ENCODE results near the gene NCBP3.

Gene NCBP3

GRCh38 chr17:3845621-3846436 lies at the start of gene NCBP3:
NCBP3 (minus strand) TSS chr17:3846246; CDS start chr17:3846223, 23 bp downstream.
- H3K4me3 Mint-ChIP-seq: peak within 1 kb of the TSS; percentile 95
- H3K36me3 Mint-ChIP-seq: peaks cover 5% of the 10 kb centered on the region
- peaks cover 29% of the 10 kb centered on the region for H3K4me1 Mint-ChIP-seq
- peak within 1 kb of the TSS; percentile 91 for H3K27ac Mint-ChIP-seq
- no peaks in the 10 kb centered on the region for H3K9me3 Mint-ChIP-seq
- no peaks in the 10 kb centered on the region for H3K27me3 Mint-ChIP-seq

DNA sequence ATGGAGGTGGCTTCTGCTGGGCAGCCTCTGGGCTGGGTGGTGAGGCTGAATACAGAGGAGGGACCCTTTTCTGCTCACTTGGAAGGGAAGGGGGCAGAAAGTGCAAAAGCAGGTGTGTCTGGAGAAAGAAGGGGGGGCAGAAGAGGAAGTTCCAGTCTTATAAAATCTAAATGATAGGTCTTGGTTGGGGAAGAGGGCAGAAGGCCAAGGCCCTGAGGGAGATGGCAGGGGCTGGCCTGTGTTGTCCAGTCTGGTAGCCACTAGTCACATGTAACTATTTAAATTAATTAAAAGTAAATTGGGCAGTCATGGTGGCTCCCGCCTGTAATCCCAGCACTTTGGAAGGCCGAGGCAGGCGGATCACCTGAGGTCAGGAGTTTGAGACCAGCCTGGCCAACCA lies 49.3 kb upstream of the NCBP3 start:
- Mint-ChIP-seq H3K27me3 (no peaks in the 10 kb centered on the region), H3K4me3 (no peak overlapping the region), H3K9me3 (no peaks in the 10 kb centered on the region), H3K27ac (no peak overlapping the region), H3K36me3 (no peaks in the 10 kb centered on the region), H3K4me1 (peaks cover 23% of the 10 kb centered on the region)

DNA sequence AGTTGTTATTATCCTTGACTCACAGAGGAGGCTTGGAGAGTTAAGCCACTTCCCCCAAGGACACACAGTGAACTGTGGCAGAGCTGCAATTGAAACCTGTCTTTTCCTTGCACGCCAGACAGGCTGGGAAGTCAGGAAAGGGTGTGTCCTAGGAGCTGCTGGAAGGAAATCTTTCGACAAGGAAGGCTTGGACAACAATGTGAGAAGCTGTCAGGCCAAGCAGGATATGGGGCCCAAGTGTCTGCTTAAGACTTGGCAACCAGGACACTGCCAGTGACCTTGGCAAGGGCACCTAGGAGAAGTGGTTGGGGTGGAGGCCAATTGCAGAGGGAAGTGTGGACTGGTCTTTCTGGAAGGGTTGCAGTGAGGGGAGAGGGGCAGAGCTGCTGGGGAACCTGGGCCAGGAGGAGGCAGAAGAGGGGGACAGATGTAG lies 48.9 kb upstream of the NCBP3 start:
- H3K36me3 Mint-ChIP-seq: no peaks in the 10 kb centered on the region
- H3K27ac Mint-ChIP-seq: no peak overlapping the region
- H3K27me3 Mint-ChIP-seq: no peaks in the 10 kb centered on the region
- H3K4me3 Mint-ChIP-seq: no peak overlapping the region
- peaks cover 25% of the 10 kb centered on the region for H3K4me1 Mint-ChIP-seq
- H3K9me3 Mint-ChIP-seq: no peaks in the 10 kb centered on the region

DNA sequence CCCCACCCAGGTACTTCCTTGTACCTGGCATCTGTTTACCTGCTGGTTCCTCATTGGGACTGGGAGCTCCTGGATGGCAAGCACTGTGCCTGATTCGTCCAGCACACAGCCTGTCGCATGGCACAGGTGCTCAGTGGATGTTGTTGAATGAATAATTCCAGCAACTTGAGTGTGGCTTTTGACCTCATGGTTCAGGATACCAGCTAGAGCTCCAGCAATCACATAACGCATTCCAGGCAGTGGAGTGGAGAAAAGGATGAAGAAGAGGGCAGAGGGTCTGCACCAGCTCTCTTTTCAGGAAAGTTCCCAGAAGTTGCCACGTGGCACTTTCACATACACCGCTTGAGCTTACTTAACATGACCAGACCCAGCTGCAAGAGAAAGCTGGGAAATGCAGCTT lies 48.1 kb upstream of the NCBP3 start:
- Mint-ChIP-seq H3K4me1 (peaks cover 25% of the 10 kb centered on the region), H3K27me3 (no peaks in the 10 kb centered on the region), H3K36me3 (no peaks in the 10 kb centered on the region), H3K4me3 (peak overlapping the region; percentile 85), H3K9me3 (no peaks in the 10 kb centered on the region), H3K27ac (no peak overlapping the region)

DNA sequence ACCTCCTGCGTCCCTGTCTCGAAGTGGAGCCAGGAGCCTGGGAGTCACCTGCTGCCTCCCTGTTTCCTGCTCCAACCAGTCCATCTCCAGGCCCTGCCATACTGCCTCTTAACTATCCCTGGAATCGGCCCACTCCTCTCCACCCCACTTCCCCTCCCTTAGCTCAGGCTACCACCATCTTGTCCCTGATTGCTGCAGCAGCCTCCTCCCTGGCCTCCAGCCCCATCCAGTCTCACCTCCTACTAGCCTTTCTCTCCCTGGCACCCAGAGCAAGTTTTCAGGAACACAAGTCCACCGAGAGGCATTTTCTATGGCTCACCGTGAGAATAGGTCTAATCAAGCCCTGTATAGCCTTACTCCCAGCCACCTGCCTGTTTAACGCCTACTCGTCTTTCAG lies 47.7 kb upstream of the NCBP3 start:
- Mint-ChIP-seq H3K27ac (peak overlapping the region; percentile 85), H3K4me1 (peaks cover 25% of the 10 kb centered on the region), H3K4me3 (peak overlapping the region; percentile 85), H3K27me3 (no peaks in the 10 kb centered on the region), H3K36me3 (no peaks in the 10 kb centered on the region), H3K9me3 (no peaks in the 10 kb centered on the region)

DNA sequence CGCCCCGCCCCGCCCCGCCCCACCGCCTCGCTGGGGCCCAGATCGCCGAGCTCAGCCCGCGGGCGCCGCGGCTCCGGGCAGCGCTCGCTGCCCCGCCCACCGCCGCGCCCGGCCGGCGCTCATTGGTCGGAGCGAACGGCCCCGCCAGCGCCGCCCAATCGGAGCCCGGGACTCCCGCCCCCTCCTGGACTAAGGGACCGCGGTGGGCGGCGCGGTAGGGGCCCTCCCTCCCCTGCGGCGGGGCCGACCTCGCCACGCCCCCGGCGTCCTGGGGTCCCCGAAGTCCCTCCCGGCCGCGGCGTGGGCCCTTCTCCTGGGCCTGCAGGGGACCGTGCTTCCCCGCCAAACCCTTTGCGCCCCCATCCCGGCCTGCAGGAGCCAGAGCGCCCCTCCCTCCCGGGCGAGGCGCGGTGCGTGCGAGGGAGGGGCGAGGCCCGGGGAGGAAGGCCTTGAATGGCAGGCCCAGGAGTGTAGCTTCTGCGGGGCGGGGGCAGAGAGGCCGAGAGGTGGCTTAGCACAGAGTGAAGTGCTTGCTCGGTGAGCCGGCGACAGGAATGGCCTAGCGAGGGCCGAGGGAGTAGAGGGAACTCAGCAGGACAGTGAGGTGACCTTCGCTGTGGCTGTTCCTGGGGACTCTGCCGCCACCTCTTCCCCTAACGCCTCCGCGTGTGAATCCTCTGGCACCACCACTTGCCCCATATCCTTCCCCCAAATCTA lies 47.1 kb upstream of the NCBP3 start, which contains the start of gene CAMKK1:
TSS of gene CAMKK1 (minus strand) at position 51 of the 717 bp plus-strand sequence. CDS start 7,366 bp downstream, outside the sequence.
- Mint-ChIP-seq H3K36me3 (no peaks in the 10 kb centered on the region), H3K9me3 (no peaks in the 10 kb centered on the region), H3K4me3 (peak within 1 kb of the TSS; percentile 85), H3K27me3 (no peaks in the 10 kb centered on the region), H3K27ac (peak within 1 kb of the TSS; percentile 85), H3K4me1 (peaks cover 28% of the 10 kb centered on the region)

- no peaks in the 10 kb centered on the region for H3K36me3 Mint-ChIP-seq
- peak overlapping the region; percentile 73 for H3K4me3 Mint-ChIP-seq
- H3K27me3 Mint-ChIP-seq: no peaks in the 10 kb centered on the region
- peak overlapping the region; percentile 23 for H3K27ac Mint-ChIP-seq
- peaks cover 36% of the 10 kb centered on the region for H3K4me1 Mint-ChIP-seq
- no peaks in the 10 kb centered on the region for H3K9me3 Mint-ChIP-seq
Measured at GRCh38 chr17:3892095-3892998, 46.3 kb upstream of the NCBP3 start.

DNA sequence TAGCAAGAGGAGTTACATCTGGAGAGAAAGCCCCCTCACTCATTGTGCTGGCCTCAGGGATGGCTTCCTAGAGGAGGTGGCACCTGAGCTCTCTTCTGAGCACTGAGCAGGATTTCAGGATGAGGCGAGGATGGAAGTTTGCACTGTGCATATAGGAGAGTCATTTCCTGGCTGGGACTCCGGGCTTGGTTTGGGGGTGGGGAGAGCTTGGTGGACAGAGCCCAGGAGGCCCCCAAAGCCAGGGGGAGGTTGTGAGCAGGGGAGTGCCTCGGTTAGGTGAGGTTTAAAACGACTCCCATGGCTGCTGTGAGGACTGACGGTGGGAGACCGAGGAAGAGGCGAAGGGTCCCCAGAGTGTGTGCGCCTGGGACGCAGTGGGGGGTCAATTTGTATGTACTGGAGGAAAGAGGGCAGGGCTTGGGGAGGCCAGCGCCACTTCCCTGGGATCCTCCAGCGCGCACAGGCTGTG lies 45.6 kb upstream of the NCBP3 start:
- Mint-ChIP-seq H3K4me1 (peaks cover 43% of the 10 kb centered on the region), H3K27me3 (no peaks in the 10 kb centered on the region), H3K36me3 (no peaks in the 10 kb centered on the region), H3K9me3 (no peaks in the 10 kb centered on the region), H3K4me3 (peak overlapping the region; percentile 73), H3K27ac (peak overlapping the region; percentile 39)

- Mint-ChIP-seq H3K4me3 (peak overlapping the region; percentile 73), H3K27ac (no peak overlapping the region)
Measured at GRCh38 chr17:3890878-3891219, 44.8 kb upstream of the NCBP3 start.

GRCh38 chr17:3890082-3890877 lies 44.2 kb upstream of the NCBP3 start:
- Mint-ChIP-seq H3K27me3 (no peaks in the 10 kb centered on the region), H3K4me3 (peak overlapping the region; percentile 73), H3K36me3 (no peaks in the 10 kb centered on the region), H3K27ac (no peak overlapping the region), H3K4me1 (peaks cover 49% of the 10 kb centered on the region), H3K9me3 (no peaks in the 10 kb centered on the region)

More at GRCh38 chr17:3890878-3891219, 44.8 kb upstream of the NCBP3 start:
- Mint-ChIP-seq H3K36me3 (no peaks in the 10 kb centered on the region), H3K4me1 (peaks cover 49% of the 10 kb centered on the region), H3K9me3 (no peaks in the 10 kb centered on the region), H3K27me3 (no peaks in the 10 kb centered on the region)

- H3K27ac Mint-ChIP-seq: no peak overlapping the region
- H3K27me3 Mint-ChIP-seq: no peaks in the 10 kb centered on the region
- peaks cover 49% of the 10 kb centered on the region for H3K4me1 Mint-ChIP-seq
- no peaks in the 10 kb centered on the region for H3K9me3 Mint-ChIP-seq
- no peaks in the 10 kb centered on the region for H3K36me3 Mint-ChIP-seq
- no peak overlapping the region for H3K4me3 Mint-ChIP-seq
Measured at GRCh38 chr17:3889325-3890012, 43.4 kb upstream of the NCBP3 start.

DNA sequence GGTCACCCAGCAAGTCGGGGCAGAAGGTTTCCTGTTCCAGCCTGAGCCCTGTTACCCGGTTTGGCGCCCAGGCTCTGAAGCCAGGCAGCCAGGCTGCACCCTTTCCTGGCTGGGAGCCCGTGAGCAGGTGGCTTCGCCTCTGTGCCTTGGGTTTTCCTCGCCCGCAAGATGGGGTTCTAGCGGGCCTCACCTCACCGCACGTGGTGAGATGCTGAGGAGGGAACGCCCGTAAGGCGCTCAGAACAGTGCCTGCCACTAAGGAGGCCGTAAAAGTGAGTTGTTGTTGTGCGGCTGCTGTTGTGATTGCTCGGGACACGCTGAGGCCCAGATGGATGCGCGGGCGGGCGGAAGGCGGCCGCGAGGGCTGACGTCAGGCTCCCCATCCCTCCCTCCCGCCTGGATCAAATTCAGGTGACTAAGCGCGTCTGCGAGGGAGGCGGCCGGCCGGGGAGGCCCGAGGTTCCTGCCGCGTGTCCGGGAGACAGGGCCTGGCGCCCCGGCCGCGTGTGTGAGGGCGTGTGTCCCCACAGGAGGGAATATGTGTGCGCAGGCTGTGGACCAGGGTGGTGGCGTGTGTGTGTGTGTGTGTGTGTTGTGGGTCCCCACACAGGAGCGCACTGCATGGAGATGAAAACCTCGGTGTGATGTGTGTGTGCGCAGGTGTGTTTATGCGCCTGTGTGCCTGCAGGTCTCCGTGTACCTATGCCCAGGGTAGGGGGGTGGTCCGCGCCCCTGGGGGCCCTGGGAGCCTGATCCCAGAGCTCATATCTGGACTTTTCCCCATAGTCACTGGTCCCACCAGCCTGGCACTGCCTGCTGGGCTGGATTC lies 42.5 kb upstream of the NCBP3 start:
- Mint-ChIP-seq H3K4me3 (no peak overlapping the region), H3K36me3 (no peaks in the 10 kb centered on the region), H3K27ac (no peak overlapping the region), H3K4me1 (peaks cover 43% of the 10 kb centered on the region), H3K9me3 (no peaks in the 10 kb centered on the region), H3K27me3 (no peaks in the 10 kb centered on the region)

GRCh38 chr17:3887804-3888203 lies 41.8 kb upstream of the NCBP3 start:
- Mint-ChIP-seq H3K4me1 (peaks cover 40% of the 10 kb centered on the region), H3K27me3 (no peaks in the 10 kb centered on the region), H3K27ac (no peak overlapping the region), H3K36me3 (no peaks in the 10 kb centered on the region), H3K4me3 (peak overlapping the region; percentile 20), H3K9me3 (no peaks in the 10 kb centered on the region)

All from activated naive CD4-positive, alpha-beta T cell treated with anti-CD3 and anti-CD28 coated beads, Interleukin-2, amount 50 U/mL, for 24 hours (primary cell).